ENCODE measurements around the gene RADIL. TPM values are rescaled to one million over a fixed set of nuclear protein-coding genes. Genes with fewer than 3 reads are reported as not detected.

Gene RADIL
- total RNA-seq, 3 donors from 2014 or later (not counting 1 experiment from before 2014, with no cell fraction given) = not detected

DNA sequence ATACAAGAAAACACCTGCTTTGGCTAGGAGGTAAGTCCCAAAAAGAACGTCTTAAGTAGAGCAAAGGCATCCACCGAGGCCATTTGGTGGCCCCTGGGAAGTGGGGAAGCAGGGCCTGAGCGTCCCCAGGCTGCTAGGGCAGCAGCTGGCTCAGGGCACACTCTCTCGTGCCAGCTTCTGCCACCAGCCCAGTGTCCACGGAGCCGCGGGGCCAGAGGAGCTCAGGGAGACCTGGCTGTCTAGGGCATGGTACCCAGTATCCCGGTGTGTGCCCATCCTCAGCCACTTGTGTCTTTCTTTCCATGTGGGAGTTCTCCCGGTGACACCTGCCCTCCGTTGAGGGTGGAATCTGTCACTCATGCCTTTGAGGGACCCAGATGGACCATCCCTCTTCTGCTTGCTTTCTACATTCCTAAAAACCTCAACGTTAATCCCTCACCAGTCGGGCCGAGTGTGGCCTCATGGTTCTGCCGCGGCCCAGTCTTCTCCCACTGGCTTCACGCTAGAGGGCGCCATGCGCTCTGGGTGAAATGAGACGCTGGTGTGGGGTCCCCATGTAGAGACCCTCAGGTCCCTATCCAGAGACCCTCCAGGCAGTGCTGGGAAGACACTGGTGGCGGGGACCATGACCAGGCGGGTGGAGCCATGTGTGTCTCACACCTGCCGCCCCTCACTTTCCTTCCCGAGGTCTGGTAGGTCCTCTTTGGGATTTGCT is 117.6 kb downstream of the RADIL start:
- DNase-seq = no peak

GRCh38 chr7:4764402-4765007 is 119.0 kb downstream of the RADIL start:
- Mint-ChIP-seq H3K36me3 (no peaks in the 10 kb centered on the region), H3K4me3 (no peak overlapping the region), H3K4me1 (peaks cover 0 to 4% of the 10 kb centered on the region in 2 donors), H3K27me3 (ENCODE audit: low read depth in 2 of 2) (no peaks in the 10 kb centered on the region), H3K9me3 (no peaks in the 10 kb centered on the region), H3K27ac (no peak overlapping the region)
- no peak for DNase-seq
- WGBS (ENCODE audit: insufficient coverage) = 89% methylated on average over 35 of the region's 35 CpGs
- Histone ChIP-seq H3K27me3 (ENCODE audit: control insufficient read depth, insufficient read depth, low read length) (no peaks in the 10 kb centered on the region), H3K4me3 (ENCODE audit: low read length) (no peak overlapping the region), H3K9me3 (ENCODE audit: control insufficient read depth, insufficient read depth, low read length) (no peaks in the 10 kb centered on the region), H3K27ac (ENCODE audit: low read length) (no peak overlapping the region), H3K36me3 (ENCODE audit: control insufficient read depth, insufficient read depth, low read length) (peaks cover 33% of the 10 kb centered on the region), H3K4me1 (ENCODE audit: control insufficient read depth, insufficient read depth, low read length) (no peaks in the 10 kb centered on the region)
- TF ChIP-seq, protein P1, sequence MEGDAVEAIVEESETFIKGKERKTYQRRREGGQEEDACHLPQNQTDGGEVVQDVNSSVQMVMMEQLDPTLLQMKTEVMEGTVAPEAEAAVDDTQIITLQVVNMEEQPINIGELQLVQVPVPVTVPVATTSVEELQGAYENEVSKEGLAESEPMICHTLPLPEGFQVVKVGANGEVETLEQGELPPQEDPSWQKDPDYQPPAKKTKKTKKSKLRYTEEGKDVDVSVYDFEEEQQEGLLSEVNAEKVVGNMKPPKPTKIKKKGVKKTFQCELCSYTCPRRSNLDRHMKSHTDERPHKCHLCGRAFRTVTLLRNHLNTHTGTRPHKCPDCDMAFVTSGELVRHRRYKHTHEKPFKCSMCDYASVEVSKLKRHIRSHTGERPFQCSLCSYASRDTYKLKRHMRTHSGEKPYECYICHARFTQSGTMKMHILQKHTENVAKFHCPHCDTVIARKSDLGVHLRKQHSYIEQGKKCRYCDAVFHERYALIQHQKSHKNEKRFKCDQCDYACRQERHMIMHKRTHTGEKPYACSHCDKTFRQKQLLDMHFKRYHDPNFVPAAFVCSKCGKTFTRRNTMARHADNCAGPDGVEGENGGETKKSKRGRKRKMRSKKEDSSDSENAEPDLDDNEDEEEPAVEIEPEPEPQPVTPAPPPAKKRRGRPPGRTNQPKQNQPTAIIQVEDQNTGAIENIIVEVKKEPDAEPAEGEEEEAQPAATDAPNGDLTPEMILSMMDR (IDR thresholded peaks at IDR 0.05) = no peak
- ATAC-seq = no peak
- intact Hi-C loops (cut with micrococcal nuclease) = no loop called here

More for the DNA sequence above, 117.6 kb downstream of the RADIL start:
- H3K36me3 ChIP-seq (ENCODE audit: control insufficient read depth, insufficient read depth, low read length) = peaks cover 29% of the 10 kb centered on the region
- Mint-ChIP-seq H3K27ac (peak overlapping the region in 1 of 2 donors; percentile 27), H3K4me3 (no peak overlapping the region), H3K27me3 (ENCODE audit: low read depth in 2 of 2) (no peaks in the 10 kb centered on the region), H3K4me1 (peaks cover 0 to 4% of the 10 kb centered on the region in 2 donors), H3K9me3 (no peaks in the 10 kb centered on the region), H3K36me3 (no peaks in the 10 kb centered on the region)
- intact Hi-C loops (cut with micrococcal nuclease) = no loop called here
- no peak for ATAC-seq
- no peaks in the 10 kb centered on the region for H3K9me3 ChIP-seq (ENCODE audit: control insufficient read depth, insufficient read depth, low read length)
- TF ChIP-seq, protein P1 (IDR thresholded peaks at IDR 0.05) = no peak
- no peaks in the 10 kb centered on the region for H3K27me3 ChIP-seq (ENCODE audit: control insufficient read depth, insufficient read depth, low read length)
- H3K27ac ChIP-seq (ENCODE audit: low read length) = no peak overlapping the region
- no peak overlapping the region for H3K4me3 ChIP-seq (ENCODE audit: low read length)
- no peaks in the 10 kb centered on the region for H3K4me1 ChIP-seq (ENCODE audit: control insufficient read depth, insufficient read depth, low read length)
- WGBS (ENCODE audit: insufficient coverage) = 94% methylated on average over 23 of the region's 23 CpGs

DNA sequence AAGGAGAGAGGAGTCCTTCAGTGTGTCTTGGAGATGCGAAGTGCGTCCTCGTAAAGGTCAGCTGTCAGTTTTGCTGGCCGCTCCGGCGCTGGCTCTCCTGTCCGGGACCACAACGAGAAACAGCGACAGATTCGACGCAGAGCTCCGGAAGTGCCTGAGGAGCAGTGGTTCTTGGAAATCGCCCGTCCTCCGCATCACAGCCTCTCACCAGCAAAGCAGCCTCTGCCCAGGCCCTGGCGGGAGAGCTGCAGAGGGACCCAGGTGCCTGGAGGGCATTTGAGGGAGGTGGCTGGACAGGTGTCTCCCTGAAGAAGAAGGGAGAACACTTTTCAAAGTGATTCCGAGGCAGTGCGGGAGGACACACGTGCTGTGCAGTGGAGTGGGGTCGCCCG is 119.7 kb downstream of the RADIL start:
- 98% methylated on average over 21 of the region's 21 CpGs for WGBS (ENCODE audit: insufficient coverage)
- Mint-ChIP-seq H3K36me3 (no peaks in the 10 kb centered on the region), H3K4me1 (peaks cover 0 to 4% of the 10 kb centered on the region in 2 donors), H3K27ac (no peak overlapping the region), H3K9me3 (no peaks in the 10 kb centered on the region), H3K4me3 (no peak overlapping the region), H3K27me3 (ENCODE audit: low read depth in 2 of 2) (no peaks in the 10 kb centered on the region)
- Histone ChIP-seq H3K4me1 (ENCODE audit: control insufficient read depth, insufficient read depth, low read length) (no peaks in the 10 kb centered on the region), H3K36me3 (ENCODE audit: control insufficient read depth, insufficient read depth, low read length) (peaks cover 38% of the 10 kb centered on the region), H3K9me3 (ENCODE audit: control insufficient read depth, insufficient read depth, low read length) (no peaks in the 10 kb centered on the region), H3K27me3 (ENCODE audit: control insufficient read depth, insufficient read depth, low read length) (no peaks in the 10 kb centered on the region), H3K4me3 (ENCODE audit: low read length) (no peak overlapping the region), H3K27ac (ENCODE audit: low read length) (no peak overlapping the region)
- TF ChIP-seq, protein P1 (IDR thresholded peaks at IDR 0.05) = no peak
- ATAC-seq (no peak), DNase-seq (no peak)
- intact Hi-C loops (cut with micrococcal nuclease) = no loop called here
